Breast epithelium (tissue), 3 donors: ENCODE data around the gene RNU2-63P.
"Not testable (repeated sequence)": the region's sequence is repeated elsewhere in the genome, so short reads cannot be mapped to it uniquely, and the experiment has no call there.

ENCODE experiments used
- POLR2A ChIP-seq: fragments of 450-650 bp; IDR thresholded peaks from one replicate; pipeline ENCODE4 v1.6.1; 2016; ENCODE audit warnings: antibody characterized with exemption, mild to moderate bottlenecking, moderate library complexity
- TF ChIP-seq, protein P1 (sequence below), 3 donors: fragments of 450-650 bp; IDR thresholded peaks; one replicate each; pipeline ENCODE4 v1.5.1; 2016 to 2017; ENCODE audit warnings: antibody characterized with exemption in 3 of 3, mild to moderate bottlenecking in 3 of 3, moderate library complexity in 3 of 3

DNA sequence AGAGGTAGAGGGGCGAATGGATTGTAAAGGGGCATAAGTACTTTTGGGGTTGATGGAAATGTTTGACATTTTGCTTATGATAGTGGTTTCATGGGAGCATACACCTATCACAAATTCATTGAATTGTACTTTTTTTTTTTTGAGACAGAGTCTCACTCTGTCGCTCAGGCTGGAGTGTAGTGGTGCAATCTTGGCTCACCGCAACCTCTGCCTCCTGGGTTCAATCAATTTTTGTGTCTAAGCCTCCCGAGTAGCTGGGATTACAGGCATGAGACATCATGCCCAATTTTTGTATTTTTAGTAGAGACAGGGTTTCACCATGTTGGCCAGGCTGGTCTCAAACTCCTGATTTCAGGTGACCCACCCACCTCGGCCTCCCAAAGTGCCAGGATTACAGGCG lies 29.2 kb upstream of the RNU2-63P start:
- TF ChIP-seq, protein P1, sequence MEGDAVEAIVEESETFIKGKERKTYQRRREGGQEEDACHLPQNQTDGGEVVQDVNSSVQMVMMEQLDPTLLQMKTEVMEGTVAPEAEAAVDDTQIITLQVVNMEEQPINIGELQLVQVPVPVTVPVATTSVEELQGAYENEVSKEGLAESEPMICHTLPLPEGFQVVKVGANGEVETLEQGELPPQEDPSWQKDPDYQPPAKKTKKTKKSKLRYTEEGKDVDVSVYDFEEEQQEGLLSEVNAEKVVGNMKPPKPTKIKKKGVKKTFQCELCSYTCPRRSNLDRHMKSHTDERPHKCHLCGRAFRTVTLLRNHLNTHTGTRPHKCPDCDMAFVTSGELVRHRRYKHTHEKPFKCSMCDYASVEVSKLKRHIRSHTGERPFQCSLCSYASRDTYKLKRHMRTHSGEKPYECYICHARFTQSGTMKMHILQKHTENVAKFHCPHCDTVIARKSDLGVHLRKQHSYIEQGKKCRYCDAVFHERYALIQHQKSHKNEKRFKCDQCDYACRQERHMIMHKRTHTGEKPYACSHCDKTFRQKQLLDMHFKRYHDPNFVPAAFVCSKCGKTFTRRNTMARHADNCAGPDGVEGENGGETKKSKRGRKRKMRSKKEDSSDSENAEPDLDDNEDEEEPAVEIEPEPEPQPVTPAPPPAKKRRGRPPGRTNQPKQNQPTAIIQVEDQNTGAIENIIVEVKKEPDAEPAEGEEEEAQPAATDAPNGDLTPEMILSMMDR (IDR thresholded peaks at IDR 0.05): not testable (repeated sequence)
- not testable (repeated sequence) for TF ChIP-seq POLR2A
